ELR (cell line): Measurements from ENCODE around the gene ARL16.

Source experiments
- DNase-seq: peaks from one replicate; pipeline ENCODE4 v3.0.0-alpha.2; 2015; ENCODE audit warnings: low read depth

ARL16 gene, protein sequence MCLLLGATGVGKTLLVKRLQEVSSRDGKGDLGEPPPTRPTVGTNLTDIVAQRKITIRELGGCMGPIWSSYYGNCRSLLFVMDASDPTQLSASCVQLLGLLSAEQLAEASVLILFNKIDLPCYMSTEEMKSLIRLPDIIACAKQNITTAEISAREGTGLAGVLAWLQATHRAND

DNA sequence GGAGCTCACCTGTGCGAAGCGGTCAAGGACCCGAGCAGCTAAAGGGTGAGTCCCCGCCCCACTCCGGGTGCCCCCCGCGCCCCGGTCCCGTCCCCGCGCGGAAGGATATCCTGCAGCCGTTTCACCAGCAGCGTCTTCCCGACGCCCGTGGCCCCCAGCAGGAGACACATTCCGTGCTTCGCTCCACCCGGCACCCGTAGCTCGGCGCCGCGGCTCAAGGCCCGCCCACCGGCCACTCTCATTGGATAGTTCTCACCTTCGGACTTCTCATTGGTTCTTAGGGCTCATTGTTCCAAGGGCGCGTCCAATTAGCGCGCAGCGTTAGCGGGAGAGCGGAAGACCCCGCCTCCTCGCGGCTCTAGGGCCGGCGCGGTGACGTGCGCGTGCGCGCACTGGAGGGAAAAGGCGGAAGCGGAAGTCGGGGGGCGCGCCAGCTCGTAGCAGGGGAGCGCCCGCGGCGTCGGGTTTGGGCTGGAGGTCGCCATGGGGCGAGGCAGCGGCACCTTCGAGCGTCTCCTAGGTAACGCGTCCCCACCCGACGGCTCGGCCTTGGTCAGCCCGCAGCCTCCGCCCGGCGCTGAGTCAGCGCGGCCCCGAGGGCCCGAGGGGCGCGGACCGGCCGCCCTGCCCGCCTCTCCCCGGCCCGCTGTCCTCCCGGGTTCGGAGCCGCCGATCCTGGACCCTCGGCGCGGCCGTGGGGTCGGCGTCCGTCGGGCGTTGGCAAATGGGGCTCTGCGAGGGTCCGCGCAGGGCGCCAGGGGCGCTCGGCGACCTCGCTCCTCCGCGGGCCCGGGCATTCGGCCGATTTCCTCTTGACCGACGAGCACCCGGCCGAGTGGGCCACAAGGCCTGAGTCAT is at the start of gene ARL16, which contains the start of gene HGS:
ARL16 (minus strand) TSS at position 214 of the 858 bp plus-strand sequence; CDS start at position 170, 44 bp downstream.
HGS (plus strand) TSS at position 428 of the 858 bp plus-strand sequence; CDS start at position 484, 56 bp downstream.
- DNase-seq, result peak; percentile 100

DNA sequence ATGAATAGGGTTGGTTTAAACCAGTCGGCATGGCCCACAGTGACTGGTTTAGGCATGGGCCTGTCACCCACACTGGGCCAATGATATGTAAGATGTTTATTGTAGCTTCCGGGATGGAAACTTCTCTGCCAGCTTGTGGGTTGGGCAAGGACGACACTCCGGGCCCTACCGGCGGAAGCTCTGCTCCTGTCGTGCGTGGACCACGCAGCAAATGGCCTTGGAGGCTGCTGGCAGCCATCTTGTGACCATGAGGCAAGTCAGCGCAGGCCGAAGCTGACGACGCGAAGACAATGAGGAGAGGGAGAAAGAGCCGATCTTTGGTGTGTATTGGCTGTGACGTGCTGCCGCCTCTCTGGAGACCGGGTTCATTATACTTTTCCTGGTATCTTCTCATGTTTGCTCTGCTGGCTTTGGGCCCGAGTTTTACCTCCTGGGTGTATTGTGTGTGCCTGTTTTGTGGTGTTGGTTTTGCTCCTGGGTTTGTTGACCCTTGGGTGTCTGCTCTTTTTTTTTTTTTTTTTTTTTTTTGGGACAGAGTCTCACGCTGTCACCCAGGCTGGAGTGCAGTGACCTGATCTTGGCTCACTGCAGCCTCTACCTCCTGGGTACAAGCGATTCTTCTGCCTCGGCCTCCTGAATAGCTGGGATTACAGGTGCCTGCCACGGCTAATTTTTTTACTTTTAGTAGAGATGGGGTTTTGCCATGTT is 43.9 kb upstream of the ARL16 start:
- no peak for DNase-seq

DNA sequence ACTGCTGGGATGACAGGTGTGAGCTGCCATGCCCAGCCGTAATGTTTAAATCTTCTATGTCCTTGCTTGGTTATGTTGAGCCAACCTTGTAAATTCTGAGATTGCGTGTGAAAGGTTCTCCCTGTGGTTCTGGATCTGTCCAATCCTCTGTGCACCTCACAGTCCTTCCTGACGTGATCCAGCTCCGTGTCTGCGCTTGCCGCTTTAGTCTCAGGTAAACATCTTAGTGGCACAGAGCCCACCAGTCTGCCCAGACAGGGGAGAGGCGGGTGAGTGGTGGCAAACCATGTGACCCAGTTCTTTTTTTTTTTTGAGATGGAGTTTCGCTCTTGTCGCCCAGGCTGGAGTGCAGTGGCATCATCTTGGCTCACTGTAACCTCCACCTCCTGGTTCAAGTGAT is 42.4 kb upstream of the ARL16 start:
- no peak for DNase-seq

DNA sequence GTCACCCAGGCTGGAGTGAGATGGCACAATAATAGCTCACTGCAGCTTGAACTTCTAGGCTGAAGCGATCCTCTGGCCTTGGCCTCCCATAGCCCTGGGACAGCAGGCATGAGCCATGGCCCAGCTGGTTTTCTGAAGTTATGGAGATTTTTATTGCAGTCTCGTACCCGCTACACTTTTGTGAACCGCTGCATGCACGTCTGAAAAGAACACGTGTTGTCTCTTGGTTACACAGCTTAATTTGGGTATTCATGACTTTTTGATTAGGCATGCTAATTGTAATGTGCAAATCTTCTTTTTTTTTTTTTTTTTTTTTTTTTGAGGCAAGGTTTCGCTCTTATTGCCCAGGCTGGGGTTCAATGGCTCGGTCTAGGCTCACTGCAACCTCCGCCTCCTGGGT is 41.8 kb upstream of the ARL16 start:
- no peak for DNase-seq

DNA sequence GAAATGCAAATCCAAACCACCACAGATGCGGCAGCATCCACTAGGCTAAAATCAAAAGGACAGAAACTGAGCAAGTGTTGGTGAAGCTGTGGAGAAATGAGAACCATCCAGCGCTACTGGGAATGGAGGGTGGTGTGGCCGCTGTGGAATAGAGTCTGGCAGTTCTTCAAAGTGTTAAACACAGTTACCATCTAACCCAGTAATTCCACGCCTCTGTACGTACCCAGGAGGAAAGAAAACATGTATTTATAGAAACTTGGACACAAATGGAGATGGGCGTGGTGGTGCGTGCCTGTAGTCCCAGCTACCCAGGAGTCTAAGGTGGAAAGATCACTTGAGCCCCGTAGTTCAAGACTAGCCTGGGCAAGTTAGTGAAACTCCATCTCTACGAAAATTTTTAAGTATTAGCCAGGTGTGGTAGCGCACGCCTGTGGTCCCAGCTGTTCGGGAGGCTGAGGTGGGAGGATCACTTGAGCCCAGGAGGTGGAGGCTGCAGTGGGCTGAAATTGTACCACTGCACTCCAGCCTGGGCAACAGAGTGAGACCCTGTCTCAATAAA is 40.1 kb upstream of the ARL16 start:
- no peak for DNase-seq

DNA sequence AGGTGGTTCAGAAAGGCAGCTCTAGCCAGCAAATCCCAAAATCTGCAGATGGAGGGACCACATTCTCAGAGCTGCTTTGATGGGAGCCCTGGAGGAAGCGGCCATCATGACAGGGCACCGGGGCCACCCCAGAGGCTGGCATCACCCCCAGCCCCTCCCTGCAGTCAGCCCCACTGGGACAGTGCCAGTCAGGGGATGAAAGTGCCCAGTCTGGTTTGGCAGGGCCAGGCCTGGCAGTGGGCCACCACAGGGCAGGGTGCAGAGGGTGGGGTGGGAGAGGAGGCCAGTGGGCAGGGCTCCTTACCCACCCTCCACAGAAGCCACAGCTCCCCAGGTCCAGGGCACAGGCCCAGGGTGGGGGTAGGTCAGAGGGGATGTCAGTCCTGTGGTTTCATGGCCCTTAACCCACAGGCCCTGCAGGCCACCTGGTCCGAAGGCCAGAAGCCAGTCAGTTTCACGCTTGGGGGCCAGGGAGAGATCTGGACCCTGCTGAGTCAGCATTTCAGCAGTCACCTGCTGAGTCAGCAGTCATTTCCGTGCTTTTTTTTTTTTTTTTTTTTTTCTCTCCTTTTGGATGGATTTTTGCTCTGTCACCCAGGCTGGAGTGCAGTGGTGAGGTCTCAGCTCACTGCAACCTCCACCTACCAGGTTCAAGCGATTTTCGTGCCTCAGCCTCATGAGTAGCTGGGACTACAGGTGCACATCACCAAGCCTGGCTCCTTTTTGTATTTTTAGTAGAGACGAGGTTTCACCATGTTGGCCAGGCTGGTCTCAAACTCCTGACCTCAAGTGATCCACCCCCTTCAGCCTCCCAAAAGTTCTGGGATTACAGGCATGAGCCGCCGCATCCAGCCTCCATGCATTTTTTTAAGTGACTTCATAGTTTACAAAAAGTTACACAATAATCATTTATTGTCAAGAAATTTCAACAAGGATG is 38.9 kb upstream of the ARL16 start:
- no peak for DNase-seq

DNA sequence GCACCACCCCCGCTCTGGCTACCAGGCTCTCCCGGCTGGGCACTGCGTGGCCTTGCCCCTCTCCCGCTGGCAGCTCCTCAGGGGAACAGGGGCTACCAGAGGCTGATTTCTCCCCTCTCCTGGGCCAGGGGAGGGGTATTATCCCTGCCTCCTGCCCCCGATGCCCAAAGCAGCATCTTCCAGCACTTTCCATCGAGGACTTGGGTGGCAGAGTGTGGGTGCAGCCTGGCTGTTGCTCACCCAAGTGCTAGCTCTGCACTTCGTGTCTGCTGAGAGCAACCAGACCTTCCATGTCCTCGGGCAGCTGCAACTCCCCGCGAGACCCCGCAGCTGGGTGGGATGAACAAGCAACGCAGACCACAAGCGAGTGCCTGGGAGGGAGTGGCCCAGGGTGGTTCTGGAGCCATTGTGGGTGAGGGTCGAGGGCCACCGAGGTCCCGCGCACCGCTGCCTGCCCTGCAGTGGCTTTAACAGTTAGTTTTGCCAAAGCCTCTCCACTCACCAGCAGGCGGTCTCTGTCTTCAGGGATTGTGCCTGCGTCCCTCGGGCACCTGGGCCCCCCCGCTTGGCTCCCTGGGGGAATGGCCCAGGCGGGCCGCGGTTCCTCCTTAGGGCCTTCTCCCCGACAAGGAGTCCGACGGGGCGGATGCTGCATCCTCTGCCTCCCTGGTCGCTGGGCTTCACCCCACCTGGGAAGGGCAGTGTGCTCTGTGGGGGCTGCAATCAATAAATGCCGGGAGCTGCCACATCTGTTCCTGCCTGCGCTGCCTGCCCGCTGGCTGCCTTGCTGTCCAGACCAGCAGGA is 36.9 kb upstream of the ARL16 start:
- no peak for DNase-seq

DNA sequence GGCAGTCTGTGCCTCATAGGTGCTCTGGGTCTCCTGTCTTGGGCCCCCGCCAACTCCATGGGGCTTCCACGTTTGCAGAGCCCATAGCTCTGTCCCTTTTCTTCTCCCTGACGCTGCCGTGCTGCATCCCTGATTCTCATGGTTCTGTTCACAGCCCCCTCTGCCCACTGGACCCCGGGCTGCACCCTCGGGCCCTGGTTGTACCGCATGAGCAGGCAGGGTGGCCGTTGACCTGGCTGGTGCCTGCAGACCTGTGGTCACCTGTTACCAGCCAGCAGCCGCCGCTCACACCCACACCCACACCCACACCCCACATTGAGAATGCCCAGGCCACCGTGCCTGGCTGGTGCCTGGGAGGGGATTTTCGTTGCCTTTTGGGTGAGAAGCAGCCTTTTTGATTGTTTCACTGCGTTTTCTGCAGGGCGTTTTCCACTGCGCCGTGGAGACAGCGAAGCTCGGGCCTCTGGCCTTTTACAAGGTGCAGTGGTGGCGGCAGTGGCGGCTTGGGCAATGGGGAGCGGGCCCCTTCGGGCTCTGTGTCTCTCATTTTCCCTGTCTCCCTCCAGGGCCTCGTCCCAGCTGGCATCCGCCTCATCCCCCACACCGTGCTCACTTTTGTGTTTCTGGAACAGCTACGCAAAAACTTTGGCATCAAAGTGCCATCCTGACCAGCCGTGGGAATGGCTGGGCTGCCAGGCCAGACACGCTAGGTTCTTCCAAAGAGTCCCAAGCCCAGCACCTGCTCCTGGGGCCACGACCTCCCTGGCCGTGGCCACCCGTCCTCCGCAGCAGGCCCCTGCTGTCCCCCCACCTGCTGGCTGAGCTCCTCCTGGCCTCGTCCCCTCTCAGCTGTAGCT is 36.0 kb upstream of the ARL16 start:
- no peak for DNase-seq

DNA sequence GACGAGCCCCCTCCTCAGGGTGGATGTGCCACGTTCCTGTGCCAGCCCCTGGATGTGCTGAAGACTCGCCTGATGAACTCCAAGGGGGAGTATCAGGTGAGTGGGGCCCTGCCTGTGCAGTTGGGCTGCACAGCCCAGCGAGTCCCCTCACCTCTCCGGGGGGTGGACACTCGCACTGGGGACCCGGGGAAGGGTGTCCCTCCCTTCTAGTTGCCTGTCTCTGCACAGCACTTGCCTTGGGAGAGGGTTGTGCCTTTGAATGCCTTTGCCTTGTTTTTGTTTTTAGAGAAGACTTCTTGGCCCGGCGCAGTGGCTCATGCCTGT is 34.1 kb upstream of the ARL16 start:
- DNase-seq, result no peak

DNA sequence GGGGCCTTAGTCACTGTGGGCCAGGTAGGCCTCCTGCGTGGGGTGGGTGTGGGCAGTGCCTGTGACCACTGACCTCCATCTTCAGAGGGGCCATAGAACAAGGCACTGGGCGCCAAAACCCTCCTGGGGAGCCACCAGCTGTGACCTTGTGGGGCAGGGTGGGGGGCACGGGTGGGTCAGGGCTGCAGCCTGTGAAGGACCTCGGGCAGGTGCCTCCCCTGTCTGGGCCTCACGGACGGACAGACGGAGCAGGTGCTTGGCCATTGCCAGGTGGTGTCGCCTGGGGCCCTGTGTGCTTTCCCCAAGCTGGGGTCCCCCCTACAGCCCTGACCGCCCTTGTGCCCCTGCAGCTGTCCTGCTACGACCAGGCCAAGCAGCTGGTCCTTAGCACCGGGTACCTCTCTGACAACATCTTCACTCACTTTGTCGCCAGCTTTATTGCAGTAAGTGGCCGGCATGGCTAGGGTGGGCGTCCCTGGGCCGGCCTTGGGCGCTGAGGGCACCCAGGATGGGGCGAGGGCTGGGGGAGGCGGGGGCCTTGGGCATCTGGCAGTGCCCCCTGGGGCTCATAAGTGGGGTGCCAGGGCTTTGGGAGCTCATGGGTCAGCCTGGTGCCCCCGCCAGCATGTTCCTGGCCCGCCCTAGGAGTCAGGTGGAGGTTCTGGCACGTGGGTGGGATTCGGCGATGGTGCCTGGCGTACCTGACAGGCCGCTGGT is 33.6 kb upstream of the ARL16 start:
- no peak for DNase-seq

DNA sequence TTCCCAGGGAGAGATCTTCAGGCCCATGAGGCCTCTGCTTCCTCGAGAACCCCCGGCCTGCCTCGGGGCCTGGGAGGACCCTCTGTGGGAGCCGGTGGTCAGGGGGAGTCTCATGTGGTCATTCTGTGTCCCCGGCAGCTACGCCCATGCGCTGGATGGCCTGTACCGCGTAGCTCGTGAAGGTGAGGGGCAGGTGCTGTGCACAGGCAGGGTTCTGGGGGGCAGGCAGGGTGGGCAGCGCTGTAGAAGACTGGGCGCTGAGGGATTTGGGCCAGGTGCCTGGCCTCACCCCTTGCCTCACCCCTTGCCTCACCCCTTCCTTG is 33.0 kb upstream of the ARL16 start:
- no peak for DNase-seq

DNA sequence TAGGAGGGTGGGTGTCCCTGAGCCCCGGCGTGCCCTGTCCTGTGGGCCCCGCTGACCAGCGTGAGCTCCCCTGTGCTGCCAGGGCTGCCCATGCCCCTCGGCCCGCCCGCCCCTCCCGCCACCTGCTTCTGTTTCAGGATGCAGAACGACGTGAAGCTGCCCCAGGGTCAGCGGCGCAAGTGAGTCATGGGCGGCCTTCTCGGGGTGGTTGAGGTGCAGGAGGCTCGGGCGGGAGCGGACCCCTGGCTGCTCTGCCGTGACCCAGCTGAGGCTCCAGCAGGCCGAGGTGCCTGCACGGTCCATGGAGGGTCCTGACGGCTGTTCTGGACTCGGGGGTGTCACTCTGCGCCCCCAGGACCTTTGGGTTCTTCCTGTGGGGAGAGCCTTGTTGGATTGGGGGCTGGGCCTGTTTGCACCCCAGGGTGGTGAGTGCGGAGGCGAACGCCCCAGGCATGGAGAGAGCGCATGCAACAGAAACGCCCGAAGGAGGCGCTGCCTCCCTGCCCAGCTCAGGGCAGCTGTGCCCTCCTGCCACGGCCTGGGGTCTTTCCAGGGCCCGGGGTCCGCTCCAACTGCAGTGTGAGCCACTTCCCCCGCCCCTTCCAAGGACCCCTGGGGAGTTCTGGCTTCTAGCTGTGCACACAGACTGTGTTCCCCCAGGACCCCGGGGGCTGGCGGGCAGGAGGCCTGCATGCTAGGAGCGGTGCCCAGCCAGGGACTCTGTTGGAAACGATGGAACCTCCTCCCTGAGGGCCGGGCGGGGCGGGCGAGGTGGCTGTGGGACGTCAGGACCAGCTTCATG is 32.5 kb upstream of the ARL16 start:
- DNase-seq, result no peak

DNA sequence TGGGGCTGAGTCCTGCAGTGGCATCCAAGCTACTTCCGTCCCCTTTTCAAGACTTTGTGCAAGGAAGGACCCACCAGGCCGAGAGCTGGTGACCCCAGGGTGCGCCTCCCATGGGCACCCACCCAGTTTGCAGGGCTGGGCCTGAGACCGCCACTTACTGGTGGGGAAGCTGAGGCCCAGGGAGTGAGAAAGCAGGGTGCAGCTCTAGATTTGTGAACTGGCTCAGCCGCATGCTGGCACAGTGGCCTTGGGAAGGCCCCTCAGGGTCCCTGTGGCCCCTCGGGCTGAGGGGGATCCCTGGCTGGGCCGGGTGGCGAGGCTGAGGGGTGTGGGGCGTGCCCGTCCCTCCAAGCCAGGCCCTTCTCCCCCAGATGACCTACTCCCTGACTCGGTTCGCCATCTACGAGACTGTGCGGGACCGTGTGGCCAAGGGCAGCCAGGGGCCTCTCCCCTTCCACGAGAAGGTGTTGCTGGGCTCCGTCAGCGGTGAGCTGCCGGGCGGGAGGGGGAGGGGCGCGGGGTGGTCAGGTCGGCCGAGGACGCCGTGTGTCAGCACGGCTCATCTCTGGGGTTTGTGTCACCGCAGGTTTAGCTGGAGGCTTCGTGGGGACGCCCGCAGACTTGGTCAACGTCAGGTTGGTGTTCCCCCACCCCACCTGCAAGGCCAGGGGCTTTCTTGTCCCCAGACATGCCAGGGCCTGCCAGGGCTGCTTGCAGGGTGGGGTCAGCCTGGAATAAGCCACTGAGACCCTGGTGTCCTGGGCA is 31.7 kb upstream of the ARL16 start:
- DNase-seq, result no peak

DNA sequence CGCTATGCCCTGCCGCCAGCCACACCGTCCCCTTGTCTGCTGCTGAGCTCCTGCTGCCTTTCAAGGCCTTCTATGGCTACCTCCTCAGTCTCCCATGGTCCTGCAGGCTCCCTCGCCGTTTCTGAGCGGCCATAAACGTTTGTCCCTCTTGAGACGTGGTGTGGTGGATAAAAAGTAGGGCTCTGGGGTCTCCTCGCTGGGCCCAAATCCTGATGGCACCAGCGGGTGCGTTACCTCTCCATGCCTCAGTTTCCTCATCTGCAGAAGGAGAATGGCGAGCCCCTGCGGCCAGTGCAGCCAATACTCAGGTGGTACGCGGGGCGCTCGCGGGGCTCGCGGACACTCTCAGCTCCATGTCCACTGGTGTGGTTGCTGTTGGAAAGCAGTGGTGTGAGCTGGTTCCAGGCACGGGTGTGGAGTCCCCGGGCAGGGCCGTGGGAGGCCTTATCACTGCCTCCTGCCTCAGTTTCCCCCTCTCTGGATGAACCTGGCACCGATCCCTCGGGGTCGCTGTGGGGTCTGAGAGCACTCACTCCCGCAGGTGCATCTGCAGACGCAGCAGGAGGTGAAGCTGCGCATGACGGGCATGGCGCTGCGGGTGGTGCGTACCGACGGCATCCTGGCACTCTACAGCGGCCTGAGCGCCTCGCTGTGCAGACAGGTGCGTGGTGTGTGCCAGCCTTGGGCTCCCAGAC is 31.0 kb upstream of the ARL16 start:
- no peak for DNase-seq

DNA sequence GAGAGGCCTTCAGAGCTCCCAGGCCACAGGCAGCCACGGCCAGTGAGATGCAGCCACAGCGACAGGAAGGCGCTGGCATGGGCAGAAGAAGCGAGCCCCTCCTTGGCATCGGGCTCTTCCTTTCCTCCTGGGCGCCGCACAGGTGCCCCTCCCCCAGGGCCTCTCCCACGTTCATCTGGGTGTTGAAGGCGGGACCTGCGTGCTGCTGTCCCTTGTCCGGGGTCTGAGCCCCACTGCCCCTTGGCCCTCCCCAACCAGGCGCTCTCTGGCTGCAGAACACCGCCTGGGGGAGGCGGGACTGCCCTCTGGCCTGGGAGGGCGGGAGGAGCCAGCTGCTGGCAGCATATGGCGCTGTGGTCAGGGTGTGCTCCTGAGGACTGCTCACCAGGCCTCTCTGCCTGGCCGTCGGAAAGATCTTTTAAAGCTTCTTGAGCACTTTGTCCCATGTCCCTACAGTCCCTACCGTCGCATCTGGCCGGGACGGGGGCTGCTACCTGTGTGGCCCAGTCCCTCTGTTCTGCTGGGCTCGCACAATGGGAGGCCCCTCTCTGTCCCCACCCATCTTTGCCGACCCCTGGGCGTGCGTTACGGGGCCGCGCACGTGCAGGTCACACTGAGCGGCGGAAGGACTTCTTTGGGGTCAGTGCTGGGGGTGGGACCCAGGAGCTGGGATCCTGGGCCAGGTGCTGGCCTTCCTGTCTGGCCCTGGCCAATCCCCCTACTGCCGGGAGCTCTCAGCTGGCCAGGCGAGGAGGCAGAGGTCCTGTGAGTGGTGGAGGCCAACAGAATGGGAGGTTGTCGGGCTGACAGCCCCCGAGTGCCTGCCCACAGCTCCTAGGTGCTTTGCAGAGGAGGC is 30.2 kb upstream of the ARL16 start:
- no peak for DNase-seq

DNA sequence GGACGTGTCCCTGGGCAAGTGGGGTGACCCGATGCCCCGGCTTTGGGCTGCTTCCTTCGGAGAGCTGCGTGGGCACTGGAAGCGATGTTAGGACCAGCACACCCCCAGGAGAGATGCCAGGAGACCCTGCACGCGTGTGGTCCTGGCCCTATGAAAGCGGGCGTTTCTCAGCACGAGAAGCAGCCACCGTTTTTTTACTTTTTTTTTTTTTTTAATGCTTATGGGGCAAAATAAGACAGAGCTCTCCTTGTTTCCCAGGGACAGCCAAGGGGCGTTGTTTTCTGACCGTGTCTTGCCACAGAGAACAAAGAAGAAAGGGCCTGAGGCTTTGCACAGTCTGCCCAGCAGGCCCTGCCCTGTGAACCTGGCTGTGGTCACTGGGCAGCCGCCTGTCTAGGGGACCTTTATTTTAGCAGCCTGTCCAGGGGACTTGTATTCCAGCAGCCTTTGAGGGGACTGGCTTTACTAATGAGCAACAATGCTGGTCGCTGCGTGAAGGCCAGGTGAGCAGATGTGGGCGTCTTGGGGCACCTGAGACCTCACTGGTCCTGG is 29.5 kb upstream of the ARL16 start:
- DNase-seq, result peak; percentile 53
